Measurements from ENCODE around the gene RAB40C. TPM values are rescaled to one million over a fixed set of nuclear protein-coding genes. Genes with fewer than 3 reads are reported as not detected.

RAB40C gene
- total RNA-seq, 1 experiment from 2014 or later, result 19.9 TPM

DNA sequence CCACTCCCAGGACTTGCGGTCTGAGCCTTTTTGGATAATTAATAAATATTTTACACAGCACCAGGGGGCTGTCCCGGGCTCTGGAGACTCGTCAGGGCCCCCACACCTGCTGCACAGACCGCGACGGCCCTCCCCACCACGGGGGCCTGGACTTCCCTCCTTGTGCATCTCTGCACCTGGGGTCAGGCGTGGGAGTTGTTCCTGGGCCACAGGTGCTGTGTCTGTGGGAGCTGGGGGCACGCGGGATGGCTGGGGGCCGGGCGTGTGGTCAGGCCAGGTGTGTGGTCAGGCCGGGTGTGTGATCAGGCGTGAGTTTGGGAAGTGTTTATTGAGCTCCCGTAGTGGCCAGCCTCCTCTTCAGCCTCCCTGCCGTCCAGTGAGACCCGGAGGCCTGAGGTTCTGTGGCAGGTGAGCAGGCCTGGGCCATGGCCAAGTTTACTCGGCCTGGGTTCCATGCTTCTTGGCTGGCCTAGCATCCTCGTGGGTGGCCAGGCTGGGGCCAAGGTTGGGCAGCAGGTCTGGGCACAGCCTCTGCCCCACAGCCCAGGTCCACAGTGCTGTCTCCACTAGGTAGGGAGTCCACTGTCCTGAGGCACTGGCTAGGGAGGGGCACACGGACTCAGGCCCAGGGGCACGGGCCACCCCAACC is 88.5 kb downstream of the RAB40C start:
- intact Hi-C loops (cut with micrococcal nuclease; ENCODE audit: unreplicated experiment), result no loop called here
- CTCF ChIA-PET, result no interaction called here
- BruUV-seq (replicated peaks), result no TSS peak
- Histone ChIP-seq H3K27me3 (replicated peaks; ENCODE audit: insufficient read depth, low read depth, low read length, poor library complexity) (no peaks in the 10 kb centered on the region), H3K4me3 (ENCODE audit: low read depth, low read length, poor library complexity, severe bottlenecking) (no peak overlapping the region), H3K4me1 (ENCODE audit: insufficient read depth, low read length, poor library complexity, severe bottlenecking) (peaks cover 36% of the 10 kb centered on the region), H3K9me3 (ENCODE audit: low read depth, low read length, poor library complexity, severe bottlenecking) (no peaks in the 10 kb centered on the region), H3K36me3 (ENCODE audit: insufficient read depth, low read length, poor library complexity, severe bottlenecking) (peaks cover 29% of the 10 kb centered on the region), H3K27ac (ENCODE audit: low read depth, low read length, poor library complexity, severe bottlenecking) (peak overlapping the region; percentile 85)
- POLR2A ChIA-PET (ENCODE audit: low non-redundant PET), result no interaction called here
- TF ChIP-seq EZH2 (IDR thresholded peaks at IDR 0.05; ENCODE audit: borderline replicate concordance, low read depth, low read length, poor library complexity, severe bottlenecking) (no peak), CTCF (conservative IDR thresholded peaks at IDR 0.05; ENCODE audit: low read depth, low read length) (no peak)
- DNase-seq (ENCODE audit: low spot score), result no peak

Small RNA genes lying within 50 kb of the gene (microRNA-seq; reads per million reads assigned to microRNA genes)
- gene MIR3176, result 266 reads per million, percentile 71 among the genes with 10 or more reads in this experiment

Other genes with a start within 250 kb of the RAB40C start
- gene AXIN1, start 237.3 kb upstream of the RAB40C start, total RNA-seq (2021), result 32.7 and 38.2 TPM in 2 replicates
- gene MRPL28, start 219.5 kb upstream of the RAB40C start, total RNA-seq (2021), result 150 and 157 TPM in 2 replicates
- gene PGAP6, start 208.1 kb upstream of the RAB40C start, total RNA-seq (2021), result 38.7 and 47.1 TPM in 2 replicates
- gene NME4, start 192.9 kb upstream of the RAB40C start, total RNA-seq (2021), result 261 and 321 TPM in 2 replicates
- 27.5 and 28.7 TPM in 2 replicates for gene DECR2, start 188.2 kb upstream of the RAB40C start, total RNA-seq (2021)
- 44.8 and 44.9 TPM in 2 replicates for gene RAB11FIP3, start 164.4 kb upstream of the RAB40C start, total RNA-seq (2021)
- gene CAPN15, start 62.4 kb upstream of the RAB40C start, total RNA-seq (2021), result 77.7 and 91.2 TPM in 2 replicates
- 0.13 TPM in 1 of 2 replicates, not detected in the other for gene PRR35, start 29.7 kb upstream of the RAB40C start, total RNA-seq (2021)
- gene NHLRC4, start 23.1 kb upstream of the RAB40C start, total RNA-seq (2021), result 0.21 and 0.52 TPM in 2 replicates
- 59.4 and 65.7 TPM in 2 replicates for gene PIGQ, start 20.1 kb upstream of the RAB40C start, total RNA-seq (2021)
- gene WFIKKN1, start 40.9 kb downstream of the RAB40C start, total RNA-seq (2021), result 1.7 and 1.8 TPM in 2 replicates
- 136 and 138 TPM in 2 replicates for gene METTL26, start 46.2 kb downstream of the RAB40C start, total RNA-seq (2021)
- 22.4 and 27.1 TPM in 2 replicates for gene MCRIP2, start 51.8 kb downstream of the RAB40C start, total RNA-seq (2021)
- 143 and 147 TPM in 2 replicates for gene WDR90, start 59.3 kb downstream of the RAB40C start, total RNA-seq (2021)
- 184 and 193 TPM in 2 replicates for gene RHOT2, start 78.1 kb downstream of the RAB40C start, total RNA-seq (2021)
- gene RHBDL1, start 85.6 kb downstream of the RAB40C start, total RNA-seq (2021), result 1.5 and 2.3 TPM in 2 replicates
- gene STUB1, start 90.3 kb downstream of the RAB40C start, total RNA-seq (2021), result 88.2 and 95.2 TPM in 2 replicates
- 78.1 and 87.1 TPM in 2 replicates for gene JMJD8, start 94.3 kb downstream of the RAB40C start, total RNA-seq (2021)
- gene WDR24, start 100.3 kb downstream of the RAB40C start, total RNA-seq (2021), result 17.7 and 18.2 TPM in 2 replicates
- 1.1 and 2.7 TPM in 2 replicates for gene FBXL16, start 115.7 kb downstream of the RAB40C start, total RNA-seq (2021)
- 0.86 and 1.8 TPM in 2 replicates for gene METRN, start 125.1 kb downstream of the RAB40C start, total RNA-seq (2021)
- 21.2 and 26.0 TPM in 2 replicates for gene ANTKMT, start 131.1 kb downstream of the RAB40C start, total RNA-seq (2021)
- 0.28 and 1.4 TPM in 2 replicates for gene CCDC78, start 136.4 kb downstream of the RAB40C start, total RNA-seq (2021)
- 2.5 and 3.5 TPM in 2 replicates for gene HAGHL, start 137.0 kb downstream of the RAB40C start, total RNA-seq (2021)
- gene CIAO3, start 150.9 kb downstream of the RAB40C start, total RNA-seq (2021), result 48.4 and 50.0 TPM in 2 replicates
- gene MSLN, start 170.7 kb downstream of the RAB40C start, total RNA-seq (2021), result not detected in 2 replicates
- 36.1 and 41.1 TPM in 2 replicates for gene RPUSD1, start 198.3 kb downstream of the RAB40C start, total RNA-seq (2021)
- gene CHTF18, start 198.6 kb downstream of the RAB40C start, total RNA-seq (2021), result 124 and 125 TPM in 2 replicates
- gene GNG13, start 210.7 kb downstream of the RAB40C start, total RNA-seq (2021), result not detected in 2 replicates